ENCODE measurements around the gene RAB3IL1. TPM values are rescaled to one million over a fixed set of nuclear protein-coding genes. Genes with fewer than 3 reads are reported as not detected.

RAB3IL1 gene
- total and polyA plus RNA-seq, 2 donors (not counting 1 experiment from before 2014, with no cell fraction given): 9.6 to 13.4 TPM

DNA sequence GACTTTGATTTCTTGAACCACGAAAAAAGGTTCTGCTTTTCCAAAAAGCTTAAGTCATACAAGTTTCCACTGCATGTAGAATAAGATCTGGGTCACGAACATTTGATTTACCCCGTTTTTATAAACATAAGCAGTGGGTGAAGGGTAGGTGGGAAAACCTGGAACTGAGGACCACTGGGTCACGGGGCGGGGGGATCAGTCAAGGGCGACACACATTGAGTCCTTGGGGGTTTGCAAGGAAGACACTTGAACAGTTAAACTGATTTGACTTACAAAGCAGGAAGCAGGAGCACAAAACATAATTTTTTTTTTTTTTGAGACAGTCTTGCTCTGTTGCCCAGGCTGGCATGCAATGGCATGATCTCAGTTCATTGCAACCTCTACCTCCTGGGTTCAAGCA is 36.9 kb downstream of the RAB3IL1 start:
- no peak overlapping the region for H3K4me3 ChIP-seq (replicated peaks in 1 of 4; ENCODE audit: control extremely low read depth in 1 of 4, insufficient read depth in 1 of 4, low read depth in 3 of 4, low read length in 4 of 4)
- H4K20me1 ChIP-seq (ENCODE audit: control insufficient read depth, extremely low read depth, insufficient read depth, low read length): no peaks in the 10 kb centered on the region
- no peak for DNase-seq (ENCODE audit: low read depth in 2 of 2)
- no peak overlapping the region for H3K9ac ChIP-seq (ENCODE audit: insufficient read depth, low read length)
- no peaks in the 10 kb centered on the region for H3K27me3 ChIP-seq (ENCODE audit: control insufficient read depth, insufficient read depth, low read length)
- H3K9me3 ChIP-seq (ENCODE audit: control insufficient read depth, insufficient read depth, low read depth, low read length): no peaks in the 10 kb centered on the region
- no peaks in the 10 kb centered on the region for H3K4me1 ChIP-seq (ENCODE audit: control insufficient read depth, extremely low read depth, insufficient read depth, low read length)
- H3K79me2 ChIP-seq (ENCODE audit: control insufficient read depth, insufficient read depth, low read length): peaks cover 8% of the 10 kb centered on the region
- H3K4me2 ChIP-seq (ENCODE audit: extremely low read depth, insufficient read depth, low read length): no peak overlapping the region
- H3K36me3 ChIP-seq (ENCODE audit: control insufficient read depth, insufficient read depth, low read length): peaks cover 6% of the 10 kb centered on the region
- TF ChIP-seq, protein P1, sequence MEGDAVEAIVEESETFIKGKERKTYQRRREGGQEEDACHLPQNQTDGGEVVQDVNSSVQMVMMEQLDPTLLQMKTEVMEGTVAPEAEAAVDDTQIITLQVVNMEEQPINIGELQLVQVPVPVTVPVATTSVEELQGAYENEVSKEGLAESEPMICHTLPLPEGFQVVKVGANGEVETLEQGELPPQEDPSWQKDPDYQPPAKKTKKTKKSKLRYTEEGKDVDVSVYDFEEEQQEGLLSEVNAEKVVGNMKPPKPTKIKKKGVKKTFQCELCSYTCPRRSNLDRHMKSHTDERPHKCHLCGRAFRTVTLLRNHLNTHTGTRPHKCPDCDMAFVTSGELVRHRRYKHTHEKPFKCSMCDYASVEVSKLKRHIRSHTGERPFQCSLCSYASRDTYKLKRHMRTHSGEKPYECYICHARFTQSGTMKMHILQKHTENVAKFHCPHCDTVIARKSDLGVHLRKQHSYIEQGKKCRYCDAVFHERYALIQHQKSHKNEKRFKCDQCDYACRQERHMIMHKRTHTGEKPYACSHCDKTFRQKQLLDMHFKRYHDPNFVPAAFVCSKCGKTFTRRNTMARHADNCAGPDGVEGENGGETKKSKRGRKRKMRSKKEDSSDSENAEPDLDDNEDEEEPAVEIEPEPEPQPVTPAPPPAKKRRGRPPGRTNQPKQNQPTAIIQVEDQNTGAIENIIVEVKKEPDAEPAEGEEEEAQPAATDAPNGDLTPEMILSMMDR (conservative IDR thresholded peaks at IDR 0.05 in 1 of 2, IDR thresholded peaks at IDR 0.05 in 1 of 2; ENCODE audit: low read depth in 1 of 2, low read length in 2 of 2): no peak
- no peak for TF ChIP-seq EZH2 (IDR thresholded peaks at IDR 0.05; ENCODE audit: low read length, missing control alignments)
- H3K27ac ChIP-seq (ENCODE audit: insufficient read depth, low read length): no peak overlapping the region
- no peak overlapping the region for H2AFZ ChIP-seq (ENCODE audit: low read length)

DNA sequence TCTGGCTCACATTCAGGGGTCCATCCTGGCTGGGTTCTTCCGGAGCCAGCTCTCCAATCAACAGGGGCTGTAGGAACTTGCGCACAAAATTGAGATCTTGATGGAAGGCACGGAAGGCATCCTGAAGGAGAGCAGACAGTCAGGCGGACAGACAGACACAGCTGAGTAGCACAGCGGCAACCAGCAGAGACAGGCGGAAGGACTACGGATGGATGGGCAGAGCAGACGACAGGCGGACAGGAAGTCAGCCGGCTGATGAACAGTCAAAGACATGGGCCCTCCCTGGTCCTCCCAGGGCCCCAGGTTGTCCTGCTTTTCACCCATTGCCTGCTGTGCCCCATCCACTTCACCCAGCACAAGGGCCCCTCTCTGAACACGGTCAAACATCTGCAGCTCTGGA is 37.3 kb downstream of the RAB3IL1 start:
- H3K9ac ChIP-seq (ENCODE audit: insufficient read depth, low read length): no peak overlapping the region
- H3K36me3 ChIP-seq (ENCODE audit: control insufficient read depth, insufficient read depth, low read length): peaks cover 6% of the 10 kb centered on the region
- no peak for DNase-seq (ENCODE audit: low read depth in 2 of 2)
- H3K4me1 ChIP-seq (ENCODE audit: control insufficient read depth, extremely low read depth, insufficient read depth, low read length): no peaks in the 10 kb centered on the region
- peaks cover 6% of the 10 kb centered on the region for H3K79me2 ChIP-seq (ENCODE audit: control insufficient read depth, insufficient read depth, low read length)
- H3K27me3 ChIP-seq (ENCODE audit: control insufficient read depth, insufficient read depth, low read length): no peaks in the 10 kb centered on the region
- TF ChIP-seq EZH2 (IDR thresholded peaks at IDR 0.05; ENCODE audit: low read length, missing control alignments): no peak
- TF ChIP-seq, protein P1 (conservative IDR thresholded peaks at IDR 0.05 in 1 of 2, IDR thresholded peaks at IDR 0.05 in 1 of 2; ENCODE audit: low read depth in 1 of 2, low read length in 2 of 2): no peak
- H2AFZ ChIP-seq (ENCODE audit: low read length): no peak overlapping the region
- no peak overlapping the region for H3K27ac ChIP-seq (ENCODE audit: insufficient read depth, low read length)
- no peak overlapping the region for H3K4me3 ChIP-seq (replicated peaks in 1 of 4; ENCODE audit: control extremely low read depth in 1 of 4, insufficient read depth in 1 of 4, low read depth in 3 of 4, low read length in 4 of 4)
- H3K4me2 ChIP-seq (ENCODE audit: extremely low read depth, insufficient read depth, low read length): no peak overlapping the region
- H4K20me1 ChIP-seq (ENCODE audit: control insufficient read depth, extremely low read depth, insufficient read depth, low read length): no peaks in the 10 kb centered on the region
- H3K9me3 ChIP-seq (ENCODE audit: control insufficient read depth, insufficient read depth, low read depth, low read length): no peaks in the 10 kb centered on the region

DNA sequence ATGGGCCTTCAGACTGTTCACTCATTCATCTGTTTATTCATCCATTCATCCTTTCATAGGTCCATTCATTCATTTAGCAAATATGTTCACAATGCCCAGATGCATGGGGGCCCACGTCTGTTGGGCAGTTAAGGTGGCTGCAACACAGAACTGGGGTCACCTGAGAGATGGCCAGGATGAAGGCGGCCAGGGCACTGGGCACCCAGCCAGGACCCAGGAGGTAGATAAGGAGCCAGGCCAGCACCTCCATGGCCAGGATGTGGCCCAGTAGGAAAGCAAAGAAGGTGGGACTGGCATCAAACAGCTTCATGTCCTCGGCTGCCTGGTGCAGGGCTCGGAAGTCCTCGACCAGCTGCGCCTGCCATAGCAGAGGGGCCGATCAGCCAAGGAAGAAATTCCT is 38.2 kb downstream of the RAB3IL1 start:
- H3K27me3 ChIP-seq (ENCODE audit: control insufficient read depth, insufficient read depth, low read length): no peaks in the 10 kb centered on the region
- peaks cover 2% of the 10 kb centered on the region for H3K4me1 ChIP-seq (ENCODE audit: control insufficient read depth, extremely low read depth, insufficient read depth, low read length)
- no peak overlapping the region for H3K4me3 ChIP-seq (replicated peaks in 1 of 4; ENCODE audit: control extremely low read depth in 1 of 4, insufficient read depth in 1 of 4, low read depth in 3 of 4, low read length in 4 of 4)
- no peak for DNase-seq (ENCODE audit: low read depth in 2 of 2)
- H3K36me3 ChIP-seq (ENCODE audit: control insufficient read depth, insufficient read depth, low read length): peaks cover 6% of the 10 kb centered on the region
- TF ChIP-seq EZH2 (IDR thresholded peaks at IDR 0.05; ENCODE audit: low read length, missing control alignments): no peak
- H3K4me2 ChIP-seq (ENCODE audit: extremely low read depth, insufficient read depth, low read length): no peak overlapping the region
- H3K9ac ChIP-seq (ENCODE audit: insufficient read depth, low read length): no peak overlapping the region
- no peaks in the 10 kb centered on the region for H4K20me1 ChIP-seq (ENCODE audit: control insufficient read depth, extremely low read depth, insufficient read depth, low read length)
- peaks cover 4% of the 10 kb centered on the region for H3K79me2 ChIP-seq (ENCODE audit: control insufficient read depth, insufficient read depth, low read length)
- no peak overlapping the region for H3K27ac ChIP-seq (ENCODE audit: insufficient read depth, low read length)
- H2AFZ ChIP-seq (ENCODE audit: low read length): no peak overlapping the region
- H3K9me3 ChIP-seq (ENCODE audit: control insufficient read depth, insufficient read depth, low read depth, low read length): no peaks in the 10 kb centered on the region
